ENCODE results near the gene NKD1. TPM values are rescaled to one million over a fixed set of nuclear protein-coding genes. Genes with fewer than 3 reads are reported as not detected.
A peak's percentile ranks its signal among the peaks of the same experiment; 100 is the strongest.

NKD1 gene
- total and polyA plus RNA-seq, 9 donors = 2.5 to 72.1 (median 12.7) TPM

GRCh38 chr16:50537533-50538290 lies 10.5 kb upstream of the NKD1 start:
- no peak for TF ChIP-seq EP300 (IDR thresholded peaks at IDR 0.05)
- TF ChIP-seq POLR2A (IDR thresholded peaks at IDR 0.05) = no peak
- no peak for TF ChIP-seq CTCF (IDR thresholded peaks at IDR 0.05)
- no peaks in the 10 kb centered on the region for H3K9me3 ChIP-seq
- no peaks in the 10 kb centered on the region for H3K27me3 ChIP-seq
- DNase-seq = peak in 1 of 5 donors; percentile 8
- H3K36me3 ChIP-seq = no peaks in the 10 kb centered on the region
- WGBS, 3 donors = 80 to 85% (median 85%) methylated on average over 8 of the region's 8 CpGs
- no peak overlapping the region for H3K27ac ChIP-seq
- H3K4me1 ChIP-seq (ENCODE audit: insufficient read depth) = no peaks in the 10 kb centered on the region
- intact Hi-C loops (cut with DNase I) = no loop called here
- no peak overlapping the region for H3K4me3 ChIP-seq

GRCh38 chr16:50538411-50539052 lies 9.7 kb upstream of the NKD1 start:
- no peak for DNase-seq
- WGBS, 3 donors = 85 to 90% (median 87%) methylated on average over 11 of the region's 11 CpGs
- intact Hi-C loops (cut with DNase I) = no loop called here

GRCh38 chr16:50539053-50539695 lies 9.0 kb upstream of the NKD1 start:
- no peak for TF ChIP-seq CTCF (IDR thresholded peaks at IDR 0.05)
- no peak for TF ChIP-seq POLR2A (IDR thresholded peaks at IDR 0.05)
- TF ChIP-seq EP300 (IDR thresholded peaks at IDR 0.05) = no peak
- WGBS, 3 donors = 78 to 87% (median 82%) methylated on average over 17 of the region's 17 CpGs
- DNase-seq = no peak
- H3K4me3 ChIP-seq = no peak overlapping the region
- H3K4me1 ChIP-seq (ENCODE audit: insufficient read depth) = no peaks in the 10 kb centered on the region
- H3K27me3 ChIP-seq = no peaks in the 10 kb centered on the region
- no peak overlapping the region for H3K27ac ChIP-seq
- H3K9me3 ChIP-seq = no peaks in the 10 kb centered on the region
- intact Hi-C loops (cut with DNase I) = no loop called here
- H3K36me3 ChIP-seq = no peaks in the 10 kb centered on the region

More at GRCh38 chr16:50538411-50539052, 9.7 kb upstream of the NKD1 start:
- H3K4me3 ChIP-seq = no peak overlapping the region
- H3K27me3 ChIP-seq = no peaks in the 10 kb centered on the region
- no peak overlapping the region for H3K27ac ChIP-seq
- H3K36me3 ChIP-seq = no peaks in the 10 kb centered on the region
- no peaks in the 10 kb centered on the region for H3K4me1 ChIP-seq (ENCODE audit: insufficient read depth)
- TF ChIP-seq EP300 (IDR thresholded peaks at IDR 0.05) (no peak), POLR2A (IDR thresholded peaks at IDR 0.05) (no peak), CTCF (IDR thresholded peaks at IDR 0.05) (no peak)
- H3K9me3 ChIP-seq = no peaks in the 10 kb centered on the region

GRCh38 chr16:50539822-50540710 lies 8.1 kb upstream of the NKD1 start:
- 82 to 87% (median 86%) methylated on average over 23 of the region's 23 CpGs for WGBS, 3 donors
- intact Hi-C loops (cut with DNase I) = loop anchor here in 1 of 4 donors (10.0 kb wide), 1 partner anchor 125 kb away; no protein-coding TSS in a partner anchor
- no peak for TF ChIP-seq CTCF (IDR thresholded peaks at IDR 0.05)
- no peak for TF ChIP-seq POLR2A (IDR thresholded peaks at IDR 0.05)
- TF ChIP-seq EP300 (IDR thresholded peaks at IDR 0.05) = no peak

More at GRCh38 chr16:50539822-50540710, 8.1 kb upstream of the NKD1 start:
- Histone ChIP-seq H3K36me3 (no peaks in the 10 kb centered on the region), H3K4me1 (ENCODE audit: insufficient read depth) (no peaks in the 10 kb centered on the region), H3K27ac (no peak overlapping the region), H3K9me3 (no peaks in the 10 kb centered on the region), H3K27me3 (no peaks in the 10 kb centered on the region), H3K4me3 (no peak overlapping the region)
- DNase-seq = no peak
